GM12873 (cell line): ENCODE data around the gene EVI2A.

Source experiments
- TF ChIP-seq, protein P1 (sequence below): IDR thresholded peaks from 2 replicates; pipeline ENCODE4 v1.5.1; 2012; ENCODE audit warnings: low read depth, mild to moderate bottlenecking, moderate library complexity, low read length, control low read depth; ENCODE audit not compliant: insufficient read depth; ENCODE audit errors: missing control alignments

EVI2A gene

DNA sequence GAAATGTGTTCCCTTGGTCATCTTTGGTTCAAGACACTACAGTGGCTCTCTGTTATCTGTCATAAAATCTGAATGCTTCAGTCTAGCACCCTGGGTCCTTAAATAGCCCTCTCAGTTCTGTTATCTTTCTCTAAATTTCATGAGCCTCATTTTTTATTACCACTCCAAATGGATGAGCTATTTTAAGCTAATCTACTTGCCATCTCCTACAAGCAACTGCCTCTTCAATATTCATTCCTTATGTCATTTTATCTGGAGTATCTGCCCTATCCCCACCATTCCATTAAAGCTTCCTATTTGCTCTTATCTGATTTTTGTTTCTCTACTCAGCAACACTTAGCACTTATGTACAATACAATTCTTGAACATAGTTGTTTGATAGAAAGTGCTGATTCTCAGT lies 28.0 kb upstream of the EVI2A start:
- TF ChIP-seq, protein P1, sequence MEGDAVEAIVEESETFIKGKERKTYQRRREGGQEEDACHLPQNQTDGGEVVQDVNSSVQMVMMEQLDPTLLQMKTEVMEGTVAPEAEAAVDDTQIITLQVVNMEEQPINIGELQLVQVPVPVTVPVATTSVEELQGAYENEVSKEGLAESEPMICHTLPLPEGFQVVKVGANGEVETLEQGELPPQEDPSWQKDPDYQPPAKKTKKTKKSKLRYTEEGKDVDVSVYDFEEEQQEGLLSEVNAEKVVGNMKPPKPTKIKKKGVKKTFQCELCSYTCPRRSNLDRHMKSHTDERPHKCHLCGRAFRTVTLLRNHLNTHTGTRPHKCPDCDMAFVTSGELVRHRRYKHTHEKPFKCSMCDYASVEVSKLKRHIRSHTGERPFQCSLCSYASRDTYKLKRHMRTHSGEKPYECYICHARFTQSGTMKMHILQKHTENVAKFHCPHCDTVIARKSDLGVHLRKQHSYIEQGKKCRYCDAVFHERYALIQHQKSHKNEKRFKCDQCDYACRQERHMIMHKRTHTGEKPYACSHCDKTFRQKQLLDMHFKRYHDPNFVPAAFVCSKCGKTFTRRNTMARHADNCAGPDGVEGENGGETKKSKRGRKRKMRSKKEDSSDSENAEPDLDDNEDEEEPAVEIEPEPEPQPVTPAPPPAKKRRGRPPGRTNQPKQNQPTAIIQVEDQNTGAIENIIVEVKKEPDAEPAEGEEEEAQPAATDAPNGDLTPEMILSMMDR, result no peak

- TF ChIP-seq, protein P1, result no peak
Measured at GRCh38 chr17:31339906-31340661, 18.7 kb upstream of the EVI2A start.

GRCh38 chr17:31329221-31329620 lies 7.8 kb upstream of the EVI2A start:
- TF ChIP-seq, protein P1, result no peak

GRCh38 chr17:31328160-31328535 lies 6.7 kb upstream of the EVI2A start:
- TF ChIP-seq, protein P1, result no peak

GRCh38 chr17:31327534-31328159 lies 6.2 kb upstream of the EVI2A start:
- TF ChIP-seq, protein P1, result no peak

DNA sequence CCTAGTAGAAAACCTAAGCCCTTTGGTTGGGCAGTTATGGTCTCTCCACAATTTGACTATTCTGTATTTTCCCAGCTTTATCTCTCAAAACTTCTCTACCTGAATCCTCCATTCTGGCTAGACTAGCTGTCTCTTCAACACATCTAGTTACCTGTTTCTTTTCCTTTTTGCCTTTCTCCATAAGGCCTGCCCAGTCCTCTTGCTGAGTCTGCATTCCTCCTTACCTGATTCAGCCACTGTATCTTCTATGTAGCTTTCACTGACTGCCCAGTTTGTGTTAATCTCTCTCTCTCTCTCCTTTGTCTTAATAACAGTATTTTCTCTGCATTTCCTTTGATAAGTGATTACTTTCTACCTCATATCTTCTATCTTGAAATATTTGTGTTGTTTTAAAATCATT lies 2.1 kb upstream of the EVI2A start:
- TF ChIP-seq, protein P1, result no peak

- TF ChIP-seq, protein P1, result no peak
Measured at GRCh38 chr17:31321966-31322365, 544 bp upstream of the EVI2A start.
